OCI-LY1 (cell line): ENCODE data around the gene ATP13A5.

ENCODE experiments used
- EZH2 ChIP-seq: fragments of 200-600 bp; sonication (generic), shearing (Covaris generic); IDR thresholded peaks from 2 replicates; pipeline ENCODE4 v1.8.0; 2017; ENCODE audit warnings: borderline replicate concordance, mixed run types, mild to moderate bottlenecking, antibody characterized with exemption, low read length, moderate library complexity, mixed read lengths
- TF ChIP-seq, protein P1 (sequence below): fragments of 200-600 bp; sonication (generic), shearing (Covaris generic); IDR thresholded peaks from 2 replicates; pipeline ENCODE4 v1.5.1; 2017; ENCODE audit warnings: mild to moderate bottlenecking, antibody characterized with exemption, low read length, moderate library complexity, mixed read lengths

DNA sequence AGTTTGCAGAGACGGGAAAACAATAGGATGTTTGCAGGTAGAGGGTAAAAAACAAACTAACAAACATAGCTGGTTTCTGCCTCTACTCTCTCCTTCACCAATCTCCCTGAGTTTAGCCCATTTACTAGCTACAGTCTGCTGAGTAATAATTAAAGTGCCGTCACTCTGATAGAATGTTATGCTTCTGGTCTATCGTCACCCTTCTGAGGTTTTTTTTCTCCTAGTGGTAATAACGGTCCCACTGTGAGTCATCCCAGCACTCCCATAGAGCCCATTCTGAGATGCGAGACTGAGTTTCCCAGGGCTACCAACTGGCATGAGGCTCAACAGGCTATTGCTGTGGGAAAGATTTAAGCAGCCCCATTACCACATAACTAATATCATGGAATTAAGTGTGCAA lies 81.1 kb downstream of the ATP13A5 start:
- TF ChIP-seq, protein P1, sequence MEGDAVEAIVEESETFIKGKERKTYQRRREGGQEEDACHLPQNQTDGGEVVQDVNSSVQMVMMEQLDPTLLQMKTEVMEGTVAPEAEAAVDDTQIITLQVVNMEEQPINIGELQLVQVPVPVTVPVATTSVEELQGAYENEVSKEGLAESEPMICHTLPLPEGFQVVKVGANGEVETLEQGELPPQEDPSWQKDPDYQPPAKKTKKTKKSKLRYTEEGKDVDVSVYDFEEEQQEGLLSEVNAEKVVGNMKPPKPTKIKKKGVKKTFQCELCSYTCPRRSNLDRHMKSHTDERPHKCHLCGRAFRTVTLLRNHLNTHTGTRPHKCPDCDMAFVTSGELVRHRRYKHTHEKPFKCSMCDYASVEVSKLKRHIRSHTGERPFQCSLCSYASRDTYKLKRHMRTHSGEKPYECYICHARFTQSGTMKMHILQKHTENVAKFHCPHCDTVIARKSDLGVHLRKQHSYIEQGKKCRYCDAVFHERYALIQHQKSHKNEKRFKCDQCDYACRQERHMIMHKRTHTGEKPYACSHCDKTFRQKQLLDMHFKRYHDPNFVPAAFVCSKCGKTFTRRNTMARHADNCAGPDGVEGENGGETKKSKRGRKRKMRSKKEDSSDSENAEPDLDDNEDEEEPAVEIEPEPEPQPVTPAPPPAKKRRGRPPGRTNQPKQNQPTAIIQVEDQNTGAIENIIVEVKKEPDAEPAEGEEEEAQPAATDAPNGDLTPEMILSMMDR: no peak
- TF ChIP-seq EZH2: no peak
